Measurements from ENCODE around the gene CWC15.
A peak's percentile ranks its signal among the peaks of the same experiment; 100 is the strongest.
"Not testable (repeated sequence)": the region's sequence is repeated elsewhere in the genome, so short reads cannot be mapped to it uniquely, and the experiment has no call there.

The CWC15 gene

DNA sequence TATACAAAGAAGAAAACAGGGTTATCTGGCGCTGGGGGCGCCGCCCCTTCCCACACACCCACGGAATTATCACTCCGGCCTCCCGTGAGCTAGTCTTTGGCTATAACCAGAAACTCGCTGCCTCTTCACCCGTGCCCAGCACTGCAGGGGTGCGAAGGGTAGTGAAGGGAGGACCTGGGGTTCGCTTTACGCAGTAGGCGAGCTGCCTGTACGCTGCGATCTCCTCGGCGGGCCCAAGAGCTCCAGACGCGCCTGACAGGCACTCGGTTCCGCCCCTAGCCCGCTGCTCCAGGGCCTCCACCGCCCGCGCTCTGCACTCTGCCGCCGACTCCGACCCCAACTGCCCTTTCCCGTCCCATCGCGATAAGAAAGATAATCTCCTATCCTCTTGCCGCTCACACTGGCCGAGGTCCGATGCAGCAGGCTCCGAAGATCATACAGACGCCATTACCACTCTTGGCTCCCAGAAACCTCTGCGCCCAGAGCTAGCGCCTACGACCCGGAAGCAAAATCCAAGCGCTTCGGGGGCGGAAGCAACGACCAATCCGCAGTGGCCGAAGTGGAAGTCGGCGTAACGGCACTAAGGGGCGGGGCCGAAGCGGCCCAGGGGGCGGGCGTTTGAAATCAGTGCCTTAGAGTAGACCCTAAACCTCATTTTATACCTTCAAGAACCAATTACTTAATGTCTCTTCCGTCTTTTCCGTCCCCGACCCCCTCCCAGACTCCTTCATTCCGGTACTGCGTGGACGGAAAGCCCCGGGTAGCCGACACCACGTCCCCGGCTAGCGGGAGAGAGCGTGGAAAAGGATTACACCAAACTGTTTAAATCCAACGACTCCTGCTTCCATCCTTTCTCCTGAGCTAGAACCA lies at the start of gene CWC15, which contains the start of gene KDM4D:
Gene CWC15, minus strand, starts transcription at position 458 of the 870 bp plus-strand sequence. CDS start 1,371 bp downstream, outside the sequence.
Gene KDM4D, plus strand, starts transcription at position 611 of the 870 bp plus-strand sequence. CDS start 23,664 bp downstream, outside the sequence.
- DNase-seq (ENCODE audit: low spot score), result peak; percentile 67

- DNase-seq (ENCODE audit: low spot score), result not testable (repeated sequence)
Observed at GRCh38 chr11:95021468-95021867, 48.1 kb upstream of the CWC15 start.

DNA sequence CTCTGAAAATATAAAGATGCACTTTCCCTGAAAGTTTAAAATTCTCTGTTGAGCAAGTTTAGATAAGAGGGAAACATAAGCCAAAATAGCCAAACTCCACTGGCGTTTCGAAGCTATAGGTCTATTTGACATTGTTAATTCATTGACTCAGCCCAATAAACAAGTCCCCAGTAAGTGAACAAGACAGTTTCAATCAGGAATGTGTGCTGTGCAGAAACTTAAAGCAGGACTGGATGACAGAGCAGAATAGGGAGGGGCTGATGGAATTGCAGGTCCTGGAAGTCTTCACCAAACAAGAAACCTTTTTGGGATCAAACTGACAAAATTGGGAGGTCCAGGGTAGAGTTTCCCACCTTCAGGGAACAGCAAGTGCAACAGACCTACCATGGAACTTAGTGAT lies 42.8 kb upstream of the CWC15 start:
- no peak for DNase-seq (ENCODE audit: low spot score)

GRCh38 chr11:95014184-95014821 lies 40.9 kb upstream of the CWC15 start:
- no peak for DNase-seq (ENCODE audit: low spot score)

DNA sequence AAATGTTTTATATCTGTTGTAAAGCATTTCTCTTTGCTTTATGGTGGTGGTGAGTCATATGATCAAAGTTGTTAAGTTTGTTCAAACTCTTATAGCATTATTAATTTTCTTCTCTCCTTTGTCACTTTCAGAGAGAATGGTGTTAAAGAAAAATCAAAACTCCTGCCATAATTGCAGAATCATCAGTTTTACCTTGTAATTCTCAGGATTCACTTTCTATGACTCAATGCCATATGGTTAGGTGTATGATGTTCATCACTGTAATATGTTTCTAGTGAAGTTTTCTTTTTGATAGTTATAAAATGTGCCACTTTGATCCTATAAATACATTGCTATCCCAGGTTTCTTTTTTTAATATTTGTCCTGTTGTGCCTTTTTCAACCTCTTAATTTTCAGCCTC lies 38.0 kb upstream of the CWC15 start:
- DNase-seq (ENCODE audit: low spot score), result no peak

- DNase-seq (ENCODE audit: low spot score), result no peak
Observed at GRCh38 chr11:95005642-95006041, 32.3 kb upstream of the CWC15 start.

DNA sequence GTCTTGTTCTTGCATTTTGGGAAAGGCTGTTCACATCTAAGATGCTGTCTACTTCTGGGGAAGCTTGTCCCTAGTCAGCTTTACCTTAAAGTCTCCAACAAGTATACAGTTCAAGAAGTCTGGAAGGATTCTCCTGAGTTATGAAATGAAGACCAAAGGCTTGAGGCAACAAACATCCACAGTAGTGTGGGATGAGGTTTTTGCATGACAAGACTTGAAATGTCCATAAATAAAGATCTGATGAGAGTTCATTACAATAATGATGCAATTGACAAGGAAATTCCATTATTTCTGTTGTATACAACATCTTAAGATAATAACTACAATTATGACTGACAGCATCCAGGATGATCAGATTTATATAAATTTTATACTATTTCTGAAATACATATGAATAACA lies 30.4 kb upstream of the CWC15 start:
- DNase-seq (ENCODE audit: low spot score), result no peak

DNA sequence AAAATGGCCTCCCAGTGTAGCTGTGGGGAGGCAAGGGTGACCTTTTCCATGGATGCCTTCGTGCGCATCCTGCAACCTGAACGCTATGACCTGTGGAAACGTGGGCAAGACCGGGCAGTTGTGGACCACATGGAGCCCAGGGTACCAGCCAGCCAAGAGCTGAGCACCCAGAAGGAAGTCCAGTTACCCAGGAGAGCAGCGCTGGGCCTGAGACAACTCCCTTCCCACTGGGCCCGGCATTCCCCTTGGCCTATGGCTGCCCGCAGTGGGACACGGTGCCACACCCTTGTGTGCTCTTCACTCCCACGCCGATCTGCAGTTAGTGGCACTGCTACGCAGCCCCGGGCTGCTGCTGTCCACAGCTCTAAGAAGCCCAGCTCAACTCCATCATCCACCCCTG lies 24.9 kb upstream of the CWC15 start:
- DNase-seq (ENCODE audit: low spot score), result no peak

DNA sequence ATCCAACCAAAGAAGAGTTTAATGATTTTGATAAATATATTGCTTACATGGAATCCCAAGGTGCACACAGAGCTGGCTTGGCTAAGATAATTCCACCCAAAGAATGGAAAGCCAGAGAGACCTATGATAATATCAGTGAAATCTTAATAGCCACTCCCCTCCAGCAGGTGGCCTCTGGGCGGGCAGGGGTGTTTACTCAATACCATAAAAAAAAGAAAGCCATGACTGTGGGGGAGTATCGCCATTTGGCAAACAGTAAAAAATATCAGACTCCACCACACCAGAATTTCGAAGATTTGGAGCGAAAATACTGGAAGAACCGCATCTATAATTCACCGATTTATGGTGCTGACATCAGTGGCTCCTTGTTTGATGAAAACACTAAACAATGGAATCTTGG lies 24.1 kb upstream of the CWC15 start:
- DNase-seq (ENCODE audit: low spot score), result no peak

GRCh38 chr11:94993400-94993943 lies 20.1 kb upstream of the CWC15 start:
- no peak for DNase-seq (ENCODE audit: low spot score)

DNA sequence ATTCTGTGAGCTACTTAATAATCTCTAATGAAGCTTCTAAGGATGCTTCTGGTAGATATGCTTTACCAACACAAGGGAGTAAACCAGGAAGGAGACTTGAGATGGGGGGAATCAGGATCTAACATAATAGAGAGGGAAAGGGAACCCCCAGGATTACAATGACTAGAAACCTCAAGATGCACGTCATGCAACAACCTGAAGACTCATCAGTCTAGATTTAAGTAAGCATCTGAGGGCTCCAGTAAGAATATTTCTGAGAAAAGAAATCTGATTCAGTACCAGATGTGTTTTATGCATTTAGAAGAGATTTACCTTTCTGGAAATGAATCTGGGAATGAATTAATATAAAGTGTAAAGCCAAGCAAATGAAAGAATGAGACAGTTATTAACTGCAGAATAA lies 15.4 kb upstream of the CWC15 start:
- no peak for DNase-seq (ENCODE audit: low spot score)

- DNase-seq (ENCODE audit: low spot score), result no peak
Observed at GRCh38 chr11:94987378-94987777, 14.0 kb upstream of the CWC15 start.

GRCh38 chr11:94975599-94975998 lies 2.2 kb upstream of the CWC15 start:
- no peak for DNase-seq (ENCODE audit: low spot score)

DNA sequence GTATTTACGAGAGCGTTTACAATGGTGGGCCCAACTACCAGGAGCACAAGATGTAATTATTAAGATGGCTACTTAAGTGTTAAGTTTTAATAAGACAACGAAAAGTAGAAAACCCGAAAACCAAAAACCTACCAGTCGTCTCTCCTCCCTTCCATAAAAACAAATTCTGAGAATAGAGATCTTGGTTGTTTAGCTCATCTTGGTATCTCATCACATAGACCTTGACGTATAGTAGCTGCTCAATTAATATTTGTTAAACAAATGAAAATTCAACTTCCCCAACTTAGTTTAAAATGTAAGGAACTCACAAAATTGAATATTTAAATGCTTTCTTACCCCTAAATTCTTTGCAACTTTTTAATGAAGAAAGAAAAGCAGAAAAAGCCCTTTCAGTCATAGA lies 822 bp upstream of the CWC15 start:
- no peak for DNase-seq (ENCODE audit: low spot score)

DNA sequence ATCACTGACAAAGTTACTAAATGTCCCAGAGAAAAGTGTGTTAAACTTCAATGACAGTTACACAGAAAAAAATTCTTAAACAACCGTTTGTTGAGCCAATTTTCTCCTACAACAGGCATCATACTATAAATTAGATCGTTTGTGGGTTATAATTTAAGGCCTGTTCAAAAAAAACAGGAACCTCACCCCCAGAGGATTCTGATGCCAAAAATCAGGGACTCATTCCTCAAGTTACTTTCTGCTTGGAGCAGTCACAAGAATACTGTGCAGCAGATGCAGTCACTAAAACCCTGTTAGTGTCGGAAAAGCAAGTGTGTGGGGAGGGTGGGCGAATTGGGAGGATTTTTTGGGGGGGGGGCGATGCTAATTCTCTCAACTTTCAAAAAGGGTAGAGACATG lies 657 bp downstream of the CWC15 start:
- DNase-seq (ENCODE audit: low spot score), result no peak

GRCh38 chr11:94968334-94968958 lies 4.9 kb downstream of the CWC15 start:
- no peak for DNase-seq (ENCODE audit: low spot score)

DNA sequence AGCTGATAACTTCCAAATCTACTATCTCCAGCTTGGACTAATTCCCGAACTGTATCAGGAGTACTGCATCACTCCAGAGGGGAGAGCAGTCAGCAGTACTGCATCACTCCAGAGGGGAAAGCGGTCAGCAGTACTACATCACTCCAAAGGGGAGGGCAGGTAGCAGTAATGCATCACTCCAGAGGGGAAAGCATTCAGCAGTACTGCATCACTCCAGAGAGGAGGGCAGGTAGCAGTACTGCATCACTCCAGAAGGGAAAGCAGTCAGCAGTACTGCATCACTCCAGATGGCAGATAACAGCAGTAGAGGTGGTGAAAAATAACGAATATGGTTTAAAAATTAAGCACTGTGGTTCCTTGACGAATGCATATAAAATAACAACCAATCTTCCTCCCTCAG lies 8.4 kb downstream of the CWC15 start:
- DNase-seq (ENCODE audit: low spot score), result no peak

DNA sequence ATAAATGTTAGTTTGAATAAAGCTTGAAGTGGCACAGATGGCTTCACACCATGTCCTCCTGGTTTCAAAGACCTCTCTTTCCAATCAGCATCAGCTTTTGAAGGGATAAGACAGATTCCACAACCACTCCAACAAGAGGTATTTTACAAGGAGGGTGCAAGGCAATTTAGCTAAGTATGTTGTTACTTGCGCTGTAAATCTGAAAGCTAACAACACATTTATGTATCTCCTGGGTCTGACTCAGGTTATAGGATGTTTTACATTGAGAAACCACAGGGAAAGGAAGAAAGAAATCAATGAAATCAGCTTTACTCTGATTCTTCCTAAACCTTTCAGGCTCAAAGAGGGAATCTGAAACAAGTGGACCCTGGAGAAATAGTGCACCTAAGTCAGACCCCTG lies 12.1 kb downstream of the CWC15 start:
- DNase-seq (ENCODE audit: low spot score), result no peak

DNA sequence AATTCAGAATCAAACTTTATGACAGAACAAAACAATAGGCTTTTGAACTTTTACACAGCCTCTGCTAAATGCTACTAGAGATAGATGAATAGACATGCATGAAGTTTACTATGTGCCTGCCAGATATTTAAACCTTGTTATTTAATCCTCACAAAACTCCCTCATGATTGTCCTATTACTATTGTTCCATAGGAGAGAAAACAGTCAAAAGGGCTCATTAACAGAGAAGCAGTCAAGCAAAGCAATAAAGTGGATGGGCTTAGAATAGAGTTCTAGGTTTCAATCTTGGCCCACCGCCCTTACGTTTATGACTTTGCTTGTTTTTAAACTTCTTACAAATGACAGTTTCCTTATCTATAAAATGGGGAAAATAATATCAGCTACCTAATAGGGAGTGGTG lies 12.9 kb downstream of the CWC15 start:
- no peak for DNase-seq (ENCODE audit: low spot score)

DNA sequence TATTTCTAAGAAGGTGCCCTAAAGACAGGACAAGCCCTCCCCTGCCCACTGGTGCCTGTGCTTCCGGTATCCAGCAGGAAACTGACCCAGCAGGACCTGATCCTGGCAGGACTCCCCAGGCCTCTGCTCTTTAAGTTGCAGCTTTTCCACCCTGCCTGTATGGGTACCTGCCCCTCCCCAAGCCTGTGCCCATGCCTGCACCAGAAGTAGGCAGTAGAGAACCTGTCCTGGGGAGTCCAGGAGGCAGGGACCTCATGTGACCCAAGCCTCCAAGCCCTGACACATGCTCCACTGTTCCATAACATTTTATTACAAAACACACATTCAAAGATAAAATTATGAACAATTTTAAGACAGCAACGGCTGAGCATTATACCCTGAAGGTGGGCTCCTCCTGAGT lies 14.2 kb downstream of the CWC15 start:
- no peak for DNase-seq (ENCODE audit: low spot score)

GRCh38 chr11:94958121-94958696 lies 15.1 kb downstream of the CWC15 start:
- DNase-seq (ENCODE audit: low spot score), result no peak

GRCh38 chr11:94956963-94957362 lies 16.4 kb downstream of the CWC15 start:
- no peak for DNase-seq (ENCODE audit: low spot score)

Measured in HuH-7.5 (cell line).